HL-60 (cell line): Measurements from ENCODE around the gene C22orf15.

ENCODE experiments used
- CTCF ChIP-seq: IDR thresholded peaks from one replicate; pipeline ENCODE4 v1.5.1; 2011; ENCODE audit warnings: low read length, control low read depth, inconsistent platforms; ENCODE audit not compliant: insufficient read depth
- POLR2AphosphoS5 ChIP-seq: IDR thresholded peaks from 2 replicates; pipeline ENCODE4 v1.6.1; 2012; ENCODE audit warnings: low read depth

DNA sequence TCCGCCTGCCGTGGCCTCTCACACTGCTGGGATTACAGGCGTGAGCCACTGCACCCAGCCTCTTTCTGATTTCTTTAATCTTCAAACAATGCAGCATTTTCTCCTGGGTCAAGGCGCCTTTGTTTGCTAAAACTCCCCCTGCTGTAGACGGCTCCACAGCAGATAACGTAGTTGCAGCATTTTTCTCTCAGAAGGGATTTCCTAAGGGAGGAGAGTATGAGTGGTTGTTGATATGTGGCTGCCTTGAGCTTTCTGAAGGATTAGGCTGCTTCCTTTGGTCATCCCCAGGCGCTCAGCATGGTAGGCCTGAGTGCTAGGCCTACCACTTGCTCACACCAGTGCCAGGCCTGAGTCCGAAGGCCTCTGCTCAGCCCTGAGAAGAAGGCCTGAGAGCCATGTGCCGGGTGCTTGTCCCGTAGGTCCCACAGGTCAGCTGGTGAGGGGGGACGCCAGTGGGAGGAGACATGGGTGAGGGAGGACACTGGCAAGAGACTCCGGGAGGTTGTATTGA, 42.0 kb downstream of the C22orf15 start:
- TF ChIP-seq CTCF (no peak), POLR2AphosphoS5 (no peak)
